NCI-H2227 (cell line): Measurements from ENCODE around the gene LMCD1.
"Not testable (repeated sequence)": the region's sequence is repeated elsewhere in the genome, so short reads cannot be mapped to it uniquely, and the experiment has no call there.

Source experiments
- DNase-seq: peaks from one replicate; lab custom pipeline; 2025; ENCODE audit not compliant: unreplicated experiment; lab: John Stamatoyannopoulos, UW

LMCD1 gene

GRCh38 chr3:8579943-8580342 is 78.3 kb downstream of the LMCD1 start:
- no peak for DNase-seq

GRCh38 chr3:8580434-8580833 is 78.8 kb downstream of the LMCD1 start:
- DNase-seq: not testable (repeated sequence)

DNA sequence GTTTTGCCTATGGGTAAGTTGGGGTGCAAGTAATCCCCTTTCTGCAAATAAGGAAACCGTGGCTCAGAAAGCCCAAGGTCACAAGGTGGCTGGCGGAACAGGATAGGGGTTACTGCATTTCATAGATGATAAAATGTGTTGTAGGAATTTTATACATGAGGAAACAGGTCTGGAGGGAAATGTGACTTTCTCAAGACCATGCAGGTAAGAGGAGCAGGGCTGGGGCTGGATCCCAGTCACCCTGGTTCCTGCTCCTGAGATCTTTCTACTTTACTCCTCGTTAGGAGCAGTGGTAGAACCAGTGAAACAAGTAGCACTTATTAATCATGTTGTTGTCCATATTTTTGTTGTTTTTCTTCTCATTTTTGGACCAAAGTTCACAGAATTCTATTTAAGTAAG is 79.8 kb downstream of the LMCD1 start:
- DNase-seq: no peak

GRCh38 chr3:8581806-8582445 is 80.3 kb downstream of the LMCD1 start:
- DNase-seq: no peak

DNA sequence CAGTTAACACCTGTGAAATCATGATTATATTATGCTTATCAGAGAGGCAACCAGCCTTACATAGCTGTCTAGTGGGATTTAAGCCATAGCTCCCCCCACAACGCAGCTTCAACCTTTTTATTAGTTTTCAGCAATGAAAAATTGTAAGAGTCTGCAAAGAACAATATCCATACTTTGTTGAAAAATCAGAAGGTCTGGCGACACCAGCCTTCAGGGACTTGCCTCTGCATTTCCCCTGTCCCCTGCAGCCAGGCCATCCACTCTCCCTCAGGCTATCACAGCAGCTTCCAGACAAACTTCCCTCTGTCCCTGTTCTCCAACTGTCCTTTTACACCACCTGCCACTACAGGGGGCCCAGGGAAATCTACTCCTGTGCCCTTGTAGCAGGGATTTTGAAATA is 83.0 kb downstream of the LMCD1 start:
- DNase-seq: no peak

GRCh38 chr3:8589880-8590556 is 88.4 kb downstream of the LMCD1 start:
- DNase-seq: no peak

GRCh38 chr3:8593021-8593827 is 91.6 kb downstream of the LMCD1 start:
- no peak for DNase-seq

DNA sequence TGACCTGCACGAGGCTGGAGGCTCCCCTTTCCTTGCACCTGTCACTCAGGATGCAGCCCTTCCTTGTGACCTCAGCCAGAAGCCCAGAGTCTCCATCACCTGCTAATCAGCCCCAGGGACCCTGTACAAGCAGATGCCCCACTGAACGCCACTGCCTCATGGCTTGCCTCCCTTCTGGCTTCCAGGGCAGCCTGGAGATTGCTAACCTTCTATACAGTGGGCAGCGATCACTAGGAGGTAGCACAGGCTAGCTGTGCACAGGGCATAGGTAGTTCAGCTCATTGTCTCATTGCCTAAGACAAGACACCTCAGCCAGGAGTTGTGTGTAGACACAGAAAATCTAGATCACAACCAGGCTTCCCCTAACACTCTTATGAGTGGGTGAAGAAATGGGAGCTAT is 93.6 kb downstream of the LMCD1 start:
- no peak for DNase-seq

DNA sequence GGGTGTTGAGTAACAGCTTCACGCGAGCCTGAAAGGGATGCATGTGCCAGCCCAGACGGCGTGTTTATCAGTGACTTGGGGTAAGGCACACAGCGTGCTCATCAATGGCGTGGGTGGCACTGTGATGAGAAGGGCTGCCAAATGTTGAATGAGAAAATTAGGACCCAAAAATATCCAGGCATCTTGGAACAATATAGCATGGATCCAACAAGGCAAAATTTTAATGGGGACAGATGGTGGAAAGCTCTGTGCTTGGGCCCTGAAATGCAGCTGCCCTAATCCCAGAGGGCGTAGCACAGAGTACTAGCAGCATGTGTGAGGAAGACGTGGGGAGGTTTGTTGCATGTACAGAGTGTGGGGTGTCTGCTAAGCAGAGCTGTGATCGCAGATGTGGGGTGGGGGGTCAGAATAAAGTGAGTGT is 94.1 kb downstream of the LMCD1 start:
- no peak for DNase-seq

GRCh38 chr3:8596321-8597218 is 94.9 kb downstream of the LMCD1 start:
- DNase-seq: no peak

DNA sequence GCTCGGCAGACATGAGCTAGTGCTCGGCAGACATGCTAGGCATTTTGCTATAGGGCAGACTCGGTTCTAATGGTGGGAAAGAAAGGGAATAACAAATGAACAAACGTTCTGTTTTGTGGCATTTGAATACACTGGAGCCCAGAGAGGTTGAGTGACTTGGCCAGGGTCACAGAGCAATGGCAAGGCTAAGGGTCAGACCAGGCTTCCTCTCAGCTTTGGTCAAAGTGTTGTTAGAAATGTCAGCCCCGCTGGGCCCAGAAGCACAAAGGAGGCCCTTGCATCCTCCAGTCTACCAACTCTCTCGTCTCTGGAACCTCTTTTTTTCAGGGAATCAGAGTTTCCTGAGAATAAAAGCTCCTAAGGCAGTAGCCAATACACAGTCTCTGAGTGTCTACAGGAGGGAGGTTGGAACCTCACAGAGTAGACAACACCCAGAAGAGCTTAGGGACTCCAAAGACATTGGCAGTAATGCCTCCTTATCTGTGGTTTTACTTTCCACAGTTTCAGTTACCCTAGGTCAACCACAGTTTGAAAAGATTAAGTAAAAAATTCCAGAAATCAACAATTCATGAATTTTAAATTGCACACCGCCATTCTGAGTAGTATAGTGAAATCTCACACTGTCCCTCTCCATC is 95.7 kb downstream of the LMCD1 start:
- no peak for DNase-seq

GRCh38 chr3:8599146-8599545 is 97.5 kb downstream of the LMCD1 start:
- DNase-seq: no peak

DNA sequence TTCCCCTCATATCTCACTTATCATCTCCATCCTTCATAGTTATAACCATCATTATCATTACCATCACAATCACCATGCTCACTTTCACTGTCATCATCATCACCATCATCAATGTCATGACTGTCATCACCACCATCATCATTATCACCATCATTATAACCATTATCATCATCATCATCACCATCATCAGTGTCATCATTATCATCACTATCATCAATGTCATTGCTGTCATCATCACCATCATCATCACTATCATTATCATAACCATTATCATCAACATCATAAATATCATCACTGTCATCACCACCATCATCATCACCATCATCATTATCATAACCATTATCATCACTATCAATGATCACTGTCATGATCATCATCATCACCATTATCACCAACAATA is 98.8 kb downstream of the LMCD1 start:
- no peak for DNase-seq

DNA sequence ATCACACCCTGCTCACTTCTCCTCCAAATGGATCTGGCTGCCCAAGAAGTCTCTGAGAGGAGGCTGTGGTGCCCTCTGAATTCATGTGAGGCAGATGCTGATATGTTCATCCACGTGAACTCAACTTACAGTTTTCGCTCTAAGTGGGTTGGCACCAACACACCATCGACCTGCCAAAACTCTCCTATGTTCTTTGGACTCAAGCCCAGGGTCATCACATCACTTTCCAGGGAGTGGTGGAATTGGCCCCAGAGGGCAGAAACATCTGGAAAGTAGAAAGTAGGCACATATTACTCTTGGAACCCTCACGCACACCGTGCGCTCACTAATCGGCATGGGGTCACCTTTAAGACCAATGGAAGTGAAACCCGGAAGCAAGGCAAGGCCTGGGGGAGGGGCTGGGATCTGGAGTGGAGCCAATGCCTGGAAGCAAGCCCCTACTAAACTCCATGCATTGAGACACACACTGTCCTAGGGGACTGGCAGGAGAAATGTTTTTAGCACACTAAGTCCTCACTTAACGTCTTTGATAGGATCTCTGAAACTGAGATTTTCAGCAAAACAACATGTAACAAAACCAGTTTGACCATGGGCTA is 101.6 kb downstream of the LMCD1 start:
- no peak for DNase-seq

- DNase-seq: no peak
Measured at GRCh38 chr3:8604006-8604405, 102.4 kb downstream of the LMCD1 start.

DNA sequence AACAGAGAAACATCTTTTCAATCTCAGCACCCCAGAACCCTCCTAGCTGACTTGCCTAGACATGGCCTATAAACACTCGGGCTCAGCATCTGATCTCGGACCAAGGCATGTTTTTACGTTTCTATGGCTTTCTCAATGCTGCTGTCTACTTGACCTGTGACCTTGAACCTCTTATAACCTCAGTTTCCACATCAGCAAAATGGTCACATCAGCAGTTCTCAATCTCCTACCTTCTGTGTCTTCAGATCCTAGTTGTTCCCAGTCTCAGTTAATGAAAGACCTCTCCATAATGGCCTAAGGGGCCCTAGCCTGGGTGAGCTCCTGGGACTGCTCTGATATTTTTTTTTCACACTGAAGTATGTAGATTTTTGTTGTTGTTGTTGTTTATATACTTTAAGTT is 103.4 kb downstream of the LMCD1 start:
- DNase-seq: no peak

GRCh38 chr3:8606701-8607231 is 105.1 kb downstream of the LMCD1 start:
- no peak for DNase-seq

DNA sequence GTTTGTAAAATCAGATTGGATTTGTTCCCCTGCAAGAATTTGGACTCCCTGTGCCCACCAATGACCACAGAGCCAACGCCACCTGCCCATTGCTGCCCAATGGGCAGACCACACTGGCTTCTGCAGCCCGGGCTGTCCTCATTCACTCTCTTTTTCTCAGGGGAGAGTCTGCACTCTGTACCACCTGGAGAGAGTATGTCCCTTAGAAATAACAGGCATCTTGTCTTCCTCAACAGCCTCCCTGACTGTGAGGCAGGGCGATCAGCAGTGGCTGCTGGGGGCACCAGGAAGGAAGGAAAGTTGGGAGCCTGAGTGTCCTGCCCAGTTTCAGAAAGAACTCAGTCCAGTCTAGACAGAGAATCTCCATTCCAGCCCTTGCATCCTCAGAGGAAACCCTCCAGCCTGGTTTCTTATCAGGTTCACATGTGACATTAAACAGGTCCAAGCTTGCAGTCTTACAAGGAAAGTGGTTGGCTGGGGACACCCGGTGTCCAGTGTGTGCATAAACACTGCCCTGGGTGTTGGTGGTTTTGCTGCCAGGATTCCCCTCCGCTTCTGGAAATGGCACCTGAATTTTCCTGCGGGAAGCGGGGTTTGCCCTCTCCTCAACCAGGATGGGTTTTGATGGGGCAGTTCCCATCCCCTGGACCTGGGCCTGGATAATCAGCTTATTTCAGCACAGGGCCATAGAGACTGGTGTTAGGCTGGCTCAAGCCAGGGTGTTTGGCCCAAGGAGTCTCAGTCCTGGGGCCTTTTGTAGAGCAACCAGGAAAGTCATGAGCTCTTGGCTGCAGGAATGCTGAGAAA is 105.8 kb downstream of the LMCD1 start:
- no peak for DNase-seq
